Lung microvascular endothelial cell (primary cell): ENCODE results near the gene KIAA1549. TPM values are rescaled to one million over a fixed set of nuclear protein-coding genes. Genes with fewer than 3 reads are reported as not detected.
"Not testable (repeated sequence)": the region's sequence is repeated elsewhere in the genome, so short reads cannot be mapped to it uniquely, and the experiment has no call there.

ENCODE experiments used
- DNase-seq, 2 donors: peaks; one replicate each; pipeline versions ENCODE4 v3.0.0 to v3.0.0-alpha.2; 2010; ENCODE audit warnings: low read depth in 2 of 2
- total RNA-seq: library from RNA; depleted of rRNA; stranded (reverse); fragments of >200 nt; gene quantifications from 2 replicates; pipeline ENCODE4 v1.2.1, GENCODE V29; 2014

Gene KIAA1549
- total RNA-seq, 1 donor from 2014 or later = 2.4 TPM

GRCh38 chr7:138945154-138945553 lies 36.0 kb downstream of the KIAA1549 start:
- DNase-seq = no peak

- no peak for DNase-seq
Observed at GRCh38 chr7:138944592-138944991, 36.6 kb downstream of the KIAA1549 start.

GRCh38 chr7:138943061-138943460 lies 38.1 kb downstream of the KIAA1549 start:
- no peak for DNase-seq

GRCh38 chr7:138941545-138941944 lies 39.6 kb downstream of the KIAA1549 start:
- no peak for DNase-seq

- DNase-seq = not testable (repeated sequence)
Observed at GRCh38 chr7:138940602-138941001, 40.6 kb downstream of the KIAA1549 start.

GRCh38 chr7:138937484-138937883 lies 43.7 kb downstream of the KIAA1549 start:
- peak in 1 of 2 donors; percentile 40 for DNase-seq

- DNase-seq = peak; percentile 72 to 78
Observed at GRCh38 chr7:138935465-138936011, 45.7 kb downstream of the KIAA1549 start.

GRCh38 chr7:138934861-138935260 lies 46.3 kb downstream of the KIAA1549 start:
- DNase-seq = peak; percentile 48 to 83

GRCh38 chr7:138934367-138934766 lies 46.8 kb downstream of the KIAA1549 start:
- no peak for DNase-seq

GRCh38 chr7:138932870-138933269 lies 48.3 kb downstream of the KIAA1549 start:
- no peak for DNase-seq

GRCh38 chr7:138932427-138932826 lies 48.8 kb downstream of the KIAA1549 start:
- DNase-seq = no peak

GRCh38 chr7:138929969-138930368 lies 51.2 kb downstream of the KIAA1549 start:
- DNase-seq = no peak

- no peak for DNase-seq
Observed at GRCh38 chr7:138926241-138926612, 55.0 kb downstream of the KIAA1549 start.

- DNase-seq = no peak
Observed at GRCh38 chr7:138924501-138925225, 56.5 kb downstream of the KIAA1549 start.

GRCh38 chr7:138921277-138921676 lies 59.9 kb downstream of the KIAA1549 start:
- DNase-seq = no peak

- DNase-seq = no peak
Observed at GRCh38 chr7:138919911-138920310, 61.3 kb downstream of the KIAA1549 start.

- no peak for DNase-seq
Observed at GRCh38 chr7:138919216-138919615, 62.0 kb downstream of the KIAA1549 start.

GRCh38 chr7:138918756-138919155 lies 62.4 kb downstream of the KIAA1549 start:
- DNase-seq = no peak

GRCh38 chr7:138918176-138918575 lies 63.0 kb downstream of the KIAA1549 start:
- no peak for DNase-seq

GRCh38 chr7:138917771-138918170 lies 63.4 kb downstream of the KIAA1549 start:
- DNase-seq = no peak

- no peak for DNase-seq
Observed at GRCh38 chr7:138916731-138917130, 64.5 kb downstream of the KIAA1549 start.

- DNase-seq = no peak
Observed at GRCh38 chr7:138916275-138916674, 64.9 kb downstream of the KIAA1549 start.

- DNase-seq = no peak
Observed at GRCh38 chr7:138913783-138914182, 67.4 kb downstream of the KIAA1549 start.
